Muscle layer of colon (tissue), 2 donors: Measurements from ENCODE around the gene TMEM174.

Experiments
- H3K27ac ChIP-seq: one replicate; pipeline ENCODE4 v1.7.0; 2013; ENCODE audit warnings: low read depth, mild to moderate bottlenecking, low read length, moderate library complexity
- H3K27me3 ChIP-seq, 2 donors: one replicate each; pipeline ENCODE4 v1.7.0; 2013; ENCODE audit warnings: low read length in 2 of 2, mild to moderate bottlenecking in 2 of 2; ENCODE audit not compliant: insufficient read depth in 2 of 2, control insufficient read depth in 1 of 2
- H3K36me3 ChIP-seq: one replicate; pipeline ENCODE4 v1.7.0; 2013; ENCODE audit warnings: mild to moderate bottlenecking, low read length; ENCODE audit not compliant: insufficient read depth
- H3K4me1 ChIP-seq: one replicate; pipeline ENCODE4 v1.7.0; 2013; ENCODE audit warnings: mild to moderate bottlenecking, low read length; ENCODE audit not compliant: insufficient read depth
- H3K4me3 ChIP-seq, 2 donors: one replicate each; pipeline ENCODE4 v1.7.0; 2013; ENCODE audit warnings: low read length in 2 of 2, low read depth in 1 of 2, mild to moderate bottlenecking in 1 of 2, moderate library complexity in 1 of 2
- H3K9ac ChIP-seq: one replicate; pipeline ENCODE4 v1.7.0; 2013; ENCODE audit warnings: low read length
- H3K9me3 ChIP-seq: one replicate; pipeline ENCODE4 v1.7.0; 2013; ENCODE audit warnings: mild to moderate bottlenecking, low read length
- donor health status: abdominal sarcoma.
- donor health status: Adenocarcinoma of cecum.

The TMEM174 gene

DNA sequence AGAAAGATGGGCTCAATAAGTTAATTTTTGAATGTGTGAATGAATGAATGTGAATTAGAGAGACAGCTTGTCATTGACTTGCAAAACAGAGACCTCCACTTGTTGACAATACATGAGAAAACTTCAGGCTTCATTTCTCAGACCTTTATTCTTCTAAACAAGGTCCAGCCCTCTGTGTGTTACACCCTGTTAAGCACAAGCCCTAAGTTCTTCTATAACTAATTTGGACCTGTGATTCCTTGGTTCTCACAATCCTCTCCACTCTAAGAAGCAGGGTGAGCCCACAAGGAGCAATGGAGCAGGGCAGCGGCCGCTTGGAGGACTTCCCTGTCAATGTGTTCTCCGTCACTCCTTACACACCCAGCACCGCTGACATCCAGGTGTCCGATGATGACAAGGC lies at the start of gene TMEM174:
Gene TMEM174, plus strand, starts transcription at position 243 of the 400 bp plus-strand sequence. Its CDS starts 51 bp downstream, at position 294.
- H3K4me1 ChIP-seq, result no peaks in the 10 kb centered on the region
- H3K4me3 ChIP-seq, result no peak within 1 kb of the TSS
- H3K27ac ChIP-seq, result no peak within 1 kb of the TSS
- H3K27me3 ChIP-seq, result no peaks in the 10 kb centered on the region
- no peak within 1 kb of the TSS for H3K9ac ChIP-seq
- H3K36me3 ChIP-seq, result no peaks in the 10 kb centered on the region
- no peaks in the 10 kb centered on the region for H3K9me3 ChIP-seq

GRCh38 chr5:73125289-73125688 lies 47.7 kb upstream of the TMEM174 start:
- H3K4me1 ChIP-seq, result peaks cover 4% of the 10 kb centered on the region
- H3K27ac ChIP-seq, result no peak overlapping the region
- H3K36me3 ChIP-seq, result no peaks in the 10 kb centered on the region
- H3K4me3 ChIP-seq, result no peak overlapping the region
- H3K9me3 ChIP-seq, result no peaks in the 10 kb centered on the region
- H3K27me3 ChIP-seq, result peaks cover 12 to 18% of the 10 kb centered on the region in 2 donors
- H3K9ac ChIP-seq, result no peak overlapping the region

GRCh38 chr5:73126381-73126780 lies 46.6 kb upstream of the TMEM174 start:
- Histone ChIP-seq H3K27ac (no peak overlapping the region), H3K36me3 (no peaks in the 10 kb centered on the region), H3K4me1 (no peaks in the 10 kb centered on the region), H3K9me3 (no peaks in the 10 kb centered on the region), H3K4me3 (no peak overlapping the region), H3K27me3 (peaks cover 5 to 12% of the 10 kb centered on the region in 2 donors), H3K9ac (no peak overlapping the region)

- Histone ChIP-seq H3K27ac (no peak overlapping the region), H3K9ac (no peak overlapping the region)
Measured at GRCh38 chr5:73126957-73127356, 46.0 kb upstream of the TMEM174 start.

GRCh38 chr5:73129143-73129542 lies 43.9 kb upstream of the TMEM174 start:
- Histone ChIP-seq H3K9me3 (no peaks in the 10 kb centered on the region), H3K27me3 (no peaks in the 10 kb centered on the region), H3K27ac (no peak overlapping the region), H3K36me3 (no peaks in the 10 kb centered on the region), H3K4me1 (no peaks in the 10 kb centered on the region), H3K4me3 (no peak overlapping the region), H3K9ac (no peak overlapping the region)

More at GRCh38 chr5:73126957-73127356, 46.0 kb upstream of the TMEM174 start:
- H3K4me3 ChIP-seq, result no peak overlapping the region
- H3K27me3 ChIP-seq, result peaks cover under 1 to 6% of the 10 kb centered on the region in 2 donors
- no peaks in the 10 kb centered on the region for H3K36me3 ChIP-seq
- H3K9me3 ChIP-seq, result no peaks in the 10 kb centered on the region
- no peaks in the 10 kb centered on the region for H3K4me1 ChIP-seq

DNA sequence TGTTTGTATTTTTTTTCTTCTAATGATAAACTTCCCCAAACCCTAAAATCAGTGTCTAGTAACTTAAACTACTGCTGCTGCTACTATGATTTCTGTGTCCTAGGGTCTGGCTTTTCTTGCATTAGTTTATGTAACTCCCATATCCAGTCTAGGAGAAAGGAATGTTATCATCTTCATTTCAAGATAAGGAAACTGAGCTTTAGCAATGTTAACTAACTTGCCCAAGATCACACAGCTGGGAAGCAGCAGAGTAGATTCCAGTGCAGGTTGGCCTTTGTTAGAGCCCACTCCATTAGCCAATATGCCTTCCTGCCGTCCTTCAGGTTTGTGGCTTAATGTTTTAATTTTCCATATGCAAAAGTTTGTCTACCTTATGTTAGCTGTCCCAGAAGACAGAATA lies 42.2 kb upstream of the TMEM174 start:
- Histone ChIP-seq H3K4me1 (no peaks in the 10 kb centered on the region), H3K4me3 (no peak overlapping the region), H3K9ac (no peak overlapping the region), H3K27ac (no peak overlapping the region), H3K27me3 (peaks cover 0 to 2% of the 10 kb centered on the region in 2 donors), H3K9me3 (no peaks in the 10 kb centered on the region), H3K36me3 (no peaks in the 10 kb centered on the region)

GRCh38 chr5:73131711-73132425 lies 41.1 kb upstream of the TMEM174 start:
- no peak overlapping the region for H3K9ac ChIP-seq
- H3K36me3 ChIP-seq, result no peaks in the 10 kb centered on the region
- no peaks in the 10 kb centered on the region for H3K9me3 ChIP-seq
- H3K4me3 ChIP-seq, result no peak overlapping the region
- no peaks in the 10 kb centered on the region for H3K4me1 ChIP-seq
- no peak overlapping the region for H3K27ac ChIP-seq
- H3K27me3 ChIP-seq, result peaks cover 0 to 9% of the 10 kb centered on the region in 2 donors

DNA sequence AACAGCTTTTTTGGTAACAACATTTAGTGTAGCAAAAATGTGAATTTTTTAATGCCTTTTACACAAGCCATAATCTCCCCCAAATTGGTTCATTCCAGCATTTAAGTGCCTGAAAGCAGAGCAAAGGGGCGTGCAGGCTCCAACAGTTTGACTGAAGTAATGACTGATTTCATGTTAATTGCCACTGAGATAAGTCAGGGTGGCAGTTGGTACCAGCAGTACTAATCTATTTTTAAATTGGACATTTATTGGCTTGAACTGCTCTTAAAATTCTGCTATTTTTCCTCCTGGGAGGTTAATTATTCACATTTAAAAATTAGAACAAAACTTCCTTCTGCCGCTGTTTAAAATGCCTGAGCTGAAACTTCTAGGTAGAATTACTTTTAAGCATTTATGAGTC lies 40.2 kb upstream of the TMEM174 start:
- H3K9ac ChIP-seq, result no peak overlapping the region
- H3K36me3 ChIP-seq, result no peaks in the 10 kb centered on the region
- no peak overlapping the region for H3K27ac ChIP-seq
- H3K4me3 ChIP-seq, result no peak overlapping the region
- H3K9me3 ChIP-seq, result no peaks in the 10 kb centered on the region
- H3K4me1 ChIP-seq, result no peaks in the 10 kb centered on the region
- peaks cover 0 to 9% of the 10 kb centered on the region in 2 donors for H3K27me3 ChIP-seq

- no peaks in the 10 kb centered on the region for H3K36me3 ChIP-seq
- H3K27ac ChIP-seq, result no peak overlapping the region
- H3K4me3 ChIP-seq, result no peak overlapping the region
- H3K9ac ChIP-seq, result no peak overlapping the region
- peaks cover 0 to 9% of the 10 kb centered on the region in 2 donors for H3K27me3 ChIP-seq
- no peaks in the 10 kb centered on the region for H3K9me3 ChIP-seq
- H3K4me1 ChIP-seq, result no peaks in the 10 kb centered on the region
Measured at GRCh38 chr5:73135021-73135420, 38.0 kb upstream of the TMEM174 start.

- peaks cover 0 to 9% of the 10 kb centered on the region in 2 donors for H3K27me3 ChIP-seq
- no peak overlapping the region for H3K4me3 ChIP-seq
- no peak overlapping the region for H3K27ac ChIP-seq
Measured at GRCh38 chr5:73135429-73136054, 37.5 kb upstream of the TMEM174 start.

GRCh38 chr5:73136055-73136562 lies 36.9 kb upstream of the TMEM174 start:
- no peak overlapping the region for H3K27ac ChIP-seq
- no peak overlapping the region for H3K4me3 ChIP-seq
- H3K9me3 ChIP-seq, result no peaks in the 10 kb centered on the region
- no peak overlapping the region for H3K9ac ChIP-seq
- no peaks in the 10 kb centered on the region for H3K4me1 ChIP-seq
- H3K27me3 ChIP-seq, result peaks cover 0 to 9% of the 10 kb centered on the region in 2 donors
- H3K36me3 ChIP-seq, result no peaks in the 10 kb centered on the region

More at GRCh38 chr5:73135429-73136054, 37.5 kb upstream of the TMEM174 start:
- Histone ChIP-seq H3K36me3 (no peaks in the 10 kb centered on the region), H3K9me3 (no peaks in the 10 kb centered on the region), H3K9ac (no peak overlapping the region), H3K4me1 (no peaks in the 10 kb centered on the region)
